ENCODE measurements around the gene R3HDML. TPM values are rescaled to one million over a fixed set of nuclear protein-coding genes. Genes with fewer than 3 reads are reported as not detected.
"Not testable (repeated sequence)": the region's sequence is repeated elsewhere in the genome, so short reads cannot be mapped to it uniquely, and the experiment has no call there.

R3HDML gene
- total RNA-seq, 4 donors from 2014 or later = not detected

DNA sequence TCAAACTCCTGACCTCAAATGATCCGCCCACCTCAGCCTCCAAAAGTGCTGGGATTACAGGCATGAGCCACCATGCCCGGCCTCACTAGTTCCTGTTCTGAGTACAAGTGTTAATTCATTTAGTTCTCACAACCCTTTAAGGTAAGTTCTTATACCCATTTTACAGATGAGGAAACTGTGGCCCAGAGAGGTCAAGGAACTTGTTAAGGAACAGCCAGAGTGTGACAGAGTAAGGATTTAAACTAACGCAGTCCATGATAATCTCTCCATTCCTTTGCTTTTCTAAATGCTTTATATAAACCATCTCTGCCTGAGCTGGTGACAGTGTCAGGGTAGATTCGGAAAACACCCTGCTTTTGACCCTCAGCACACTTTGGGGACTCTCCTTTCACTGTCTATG is 39.1 kb upstream of the R3HDML start:
- H3K4me1 ChIP-seq = no peaks in the 10 kb centered on the region
- no peak for DNase-seq (ENCODE audit: low spot score in 2 of 2)
- H3K36me3 ChIP-seq = peaks cover 0 to 27% (median 0%) of the 10 kb centered on the region in 3 donors
- H3K4me3 ChIP-seq = no peak overlapping the region
- H3K9me3 ChIP-seq = no peaks in the 10 kb centered on the region
- 87 to 97% methylated on average over 4 of the region's 4 CpGs for WGBS, 2 donors
- H3K27me3 ChIP-seq = no peaks in the 10 kb centered on the region
- TF ChIP-seq EP300 (IDR thresholded peaks at IDR 0.05) = no peak
- TF ChIP-seq CTCF (IDR thresholded peaks at IDR 0.05) = no peak
- no peak for TF ChIP-seq POLR2A (IDR thresholded peaks at IDR 0.05)
- H3K27ac ChIP-seq = no peak overlapping the region

DNA sequence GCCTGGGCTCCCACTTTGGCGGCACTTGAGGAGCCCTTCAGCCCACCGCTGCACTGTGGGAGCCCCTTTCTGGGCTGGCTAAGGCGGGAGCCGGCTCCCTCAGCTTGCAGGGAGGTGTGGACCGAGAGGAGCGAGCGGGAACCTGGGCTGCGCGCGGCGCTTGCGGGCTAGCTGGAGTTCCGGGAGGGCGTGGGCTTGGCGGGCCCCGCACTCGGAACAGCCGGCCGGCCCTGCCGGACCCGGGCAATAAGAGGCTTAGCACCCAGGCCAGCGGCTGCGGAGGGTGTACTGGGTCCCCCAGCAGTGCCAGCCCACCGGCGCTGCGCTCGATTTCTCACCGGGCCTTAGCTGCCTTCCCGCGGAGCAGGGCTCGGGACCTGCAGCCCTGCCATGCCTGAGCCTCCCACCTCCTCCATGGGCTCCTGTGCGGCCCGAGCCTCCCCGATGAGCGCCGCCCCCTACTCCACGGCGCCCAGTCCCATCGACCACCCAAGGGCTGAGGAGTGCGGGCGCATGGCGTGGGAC is 37.8 kb upstream of the R3HDML start:
- not testable (repeated sequence) for H3K4me3 ChIP-seq; H3K27ac ChIP-seq; H3K9me3 ChIP-seq; DNase-seq (ENCODE audit: low spot score in 2 of 2); H3K27me3 ChIP-seq; H3K4me1 ChIP-seq
- WGBS, 2 donors = 86 to 89% methylated on average over 13 to 23 of the region's 42 CpGs
- peaks cover 0 to 30% (median 0%) of the 10 kb centered on the region in 3 donors for H3K36me3 ChIP-seq

DNA sequence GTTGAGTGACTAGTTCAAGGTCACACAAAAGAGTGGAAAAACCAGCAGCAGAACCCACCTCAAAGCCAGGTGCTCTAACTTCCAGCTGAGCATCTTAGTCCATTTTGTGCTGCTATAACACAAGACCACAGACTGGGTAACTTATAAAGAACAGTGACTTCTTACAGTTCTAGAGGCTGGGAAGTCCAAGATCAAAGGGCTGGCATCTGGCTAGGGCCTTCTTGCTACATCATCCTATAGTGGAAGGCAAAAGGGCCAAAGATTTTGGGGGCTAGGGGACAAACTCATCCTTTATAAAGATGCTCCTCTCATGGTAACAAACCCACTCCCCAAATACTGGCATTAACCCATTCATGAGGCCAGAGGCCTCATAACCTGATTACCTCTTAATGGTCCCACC is 35.6 kb upstream of the R3HDML start:
- Histone ChIP-seq H3K27ac (no peak overlapping the region), H3K27me3 (no peaks in the 10 kb centered on the region), H3K9me3 (no peaks in the 10 kb centered on the region), H3K36me3 (peaks cover 0 to 52% (median 0%) of the 10 kb centered on the region in 3 donors), H3K4me1 (no peaks in the 10 kb centered on the region), H3K4me3 (no peak overlapping the region)
- DNase-seq (ENCODE audit: low spot score in 2 of 2) = no peak
- TF ChIP-seq EP300 (IDR thresholded peaks at IDR 0.05) (no peak), POLR2A (IDR thresholded peaks at IDR 0.05) (no peak), CTCF (IDR thresholded peaks at IDR 0.05) (no peak)

- Histone ChIP-seq H3K4me1 (no peaks in the 10 kb centered on the region), H3K9me3 (no peaks in the 10 kb centered on the region), H3K27me3 (no peaks in the 10 kb centered on the region), H3K27ac (no peak overlapping the region), H3K4me3 (no peak overlapping the region), H3K36me3 (peaks cover 0 to 61% (median 0%) of the 10 kb centered on the region in 3 donors)
- TF ChIP-seq EP300 (IDR thresholded peaks at IDR 0.05) (no peak), POLR2A (IDR thresholded peaks at IDR 0.05) (no peak), CTCF (IDR thresholded peaks at IDR 0.05) (no peak)
- no peak for DNase-seq (ENCODE audit: low spot score in 2 of 2)
- 64 to 81% methylated on average over 5 of the region's 5 CpGs for WGBS, 2 donors
Observed at GRCh38 chr20:44302026-44302669, 34.7 kb upstream of the R3HDML start.

GRCh38 chr20:44302736-44303135 is 34.1 kb upstream of the R3HDML start:
- DNase-seq (ENCODE audit: low spot score in 2 of 2) = no peak
- Histone ChIP-seq H3K4me1 (no peaks in the 10 kb centered on the region), H3K4me3 (no peak overlapping the region), H3K27ac (no peak overlapping the region), H3K27me3 (no peaks in the 10 kb centered on the region), H3K36me3 (peaks cover 0 to 65% (median 0%) of the 10 kb centered on the region in 3 donors), H3K9me3 (no peaks in the 10 kb centered on the region)
- TF ChIP-seq CTCF (IDR thresholded peaks at IDR 0.05) = no peak
- TF ChIP-seq POLR2A (IDR thresholded peaks at IDR 0.05) = no peak
- TF ChIP-seq EP300 (IDR thresholded peaks at IDR 0.05) = no peak
- WGBS, 2 donors = 90 to 92% methylated on average over 8 of the region's 8 CpGs

All from tibial nerve (tissue), 4 donors.